ENCODE results near the gene SCARF2.

Gene SCARF2

GRCh38 chr22:20430101-20430719 lies 7.4 kb downstream of the SCARF2 start:
- DNase-seq (ENCODE audit: low spot score) = peak; percentile 62
- in situ Hi-C loops (cut with MboI; ENCODE audit: low pct_unique_long_range_greater_than_20kb, low sequenced_read_pairs, unreplicated experiment) = no loop called here
- no peak for TF ChIP-seq CTCF (IDR thresholded peaks at IDR 0.05; ENCODE audit: extremely low read depth, insufficient read depth, missing control alignments)

- in situ Hi-C loops (cut with MboI; ENCODE audit: low pct_unique_long_range_greater_than_20kb, low sequenced_read_pairs, unreplicated experiment) = no loop called here
- no peak for TF ChIP-seq CTCF (IDR thresholded peaks at IDR 0.05; ENCODE audit: extremely low read depth, insufficient read depth, missing control alignments)
- DNase-seq (ENCODE audit: low spot score) = peak; percentile 92
Observed at GRCh38 chr22:20429254-20430100, 8.1 kb downstream of the SCARF2 start.

- TF ChIP-seq CTCF (IDR thresholded peaks at IDR 0.05; ENCODE audit: extremely low read depth, insufficient read depth, missing control alignments) = no peak
- no peak for DNase-seq (ENCODE audit: low spot score)
- in situ Hi-C loops (cut with MboI; ENCODE audit: low pct_unique_long_range_greater_than_20kb, low sequenced_read_pairs, unreplicated experiment) = no loop called here
Observed at GRCh38 chr22:20428496-20429253, 8.9 kb downstream of the SCARF2 start.

GRCh38 chr22:20427945-20428417 lies 9.6 kb downstream of the SCARF2 start:
- in situ Hi-C loops (cut with MboI; ENCODE audit: low pct_unique_long_range_greater_than_20kb, low sequenced_read_pairs, unreplicated experiment) = no loop called here
- DNase-seq (ENCODE audit: low spot score) = peak; percentile 23
- TF ChIP-seq CTCF (IDR thresholded peaks at IDR 0.05; ENCODE audit: extremely low read depth, insufficient read depth, missing control alignments) = no peak

GRCh38 chr22:20427104-20427944 lies 10.3 kb downstream of the SCARF2 start:
- peak; percentile 31 for DNase-seq (ENCODE audit: low spot score)
- in situ Hi-C loops (cut with MboI; ENCODE audit: low pct_unique_long_range_greater_than_20kb, low sequenced_read_pairs, unreplicated experiment) = no loop called here
- no peak for TF ChIP-seq CTCF (IDR thresholded peaks at IDR 0.05; ENCODE audit: extremely low read depth, insufficient read depth, missing control alignments)

GRCh38 chr22:20426259-20426615 lies 11.4 kb downstream of the SCARF2 start:
- in situ Hi-C loops (cut with MboI; ENCODE audit: low pct_unique_long_range_greater_than_20kb, low sequenced_read_pairs, unreplicated experiment) = no loop called here
- TF ChIP-seq CTCF (IDR thresholded peaks at IDR 0.05; ENCODE audit: extremely low read depth, insufficient read depth, missing control alignments) = no peak
- no peak for DNase-seq (ENCODE audit: low spot score)

Data from GM13977 (cell line).